Breast epithelium (tissue), 4 donors: ENCODE measurements around the gene MCUB. TPM values are rescaled to one million over a fixed set of nuclear protein-coding genes. Genes with fewer than 3 reads are reported as not detected.

Source experiments
- DNase-seq, 2 donors: peaks; one replicate each; pipeline ENCODE4 v3.0.0-alpha.2; 2019; ENCODE audit warnings: low spot score in 2 of 2
- H3K27ac ChIP-seq, 2 donors: fragments of 200-600 bp; sonication (generic) in 1 of 2; one replicate each; pipeline ENCODE4 v1.5.1; 2016 to 2019; ENCODE audit warnings: mild to moderate bottlenecking in 1 of 2
- H3K27me3 ChIP-seq, 2 donors: fragments of 200-600 bp; sonication (generic) in 1 of 2; one replicate each; pipeline versions ENCODE4 v1.5.1 to v1.6.0; 2017 to 2019; ENCODE audit warnings: control low read depth in 1 of 2, mild to moderate bottlenecking in 1 of 2
- H3K36me3 ChIP-seq: fragments of 200-600 bp; one replicate; pipeline ENCODE4 v1.5.1; 2019
- H3K4me1 ChIP-seq, 2 donors: fragments of 200-600 bp; sonication (generic); one replicate each; pipeline ENCODE4 v1.5.1; 2016 to 2019; ENCODE audit warnings: control low read depth in 1 of 2
- H3K4me3 ChIP-seq, 3 donors: fragments of 200-600 bp; sonication (generic); 1 replicate in 2 of 3; 2 replicates in 1 of 3; pipeline ENCODE4 v1.5.1; 2016 to 2019; ENCODE audit warnings: mild to moderate bottlenecking in 3 of 3, moderate library complexity in 2 of 3
- H3K9me3 ChIP-seq, 2 donors: fragments of 200-600 bp; sonication (generic) in 1 of 2; one replicate each; pipeline ENCODE4 v1.5.1; 2016 to 2019; ENCODE audit warnings: control low read depth in 1 of 2
- POLR2A ChIP-seq: fragments of 450-650 bp; IDR thresholded peaks from one replicate; pipeline ENCODE4 v1.6.1; 2016; ENCODE audit warnings: antibody characterized with exemption, mild to moderate bottlenecking, moderate library complexity
- POLR2AphosphoS5 ChIP-seq, 3 donors: sonication (generic); formaldehyde crosslinking; IDR thresholded peaks; one replicate each; pipeline ENCODE4 v1.6.1; 2017; ENCODE audit warnings: antibody characterized with exemption in 3 of 3
- intact Hi-C: fragments of 100-400 bp; cut with DNase I; formaldehyde crosslinking; loops from one replicate; pipeline ENCODE4 v1.15.1; 2023; ENCODE audit warnings: low total_unique reads
- total RNA-seq, 3 donors: library from RNA; depleted of rRNA; stranded (reverse); fragments of >200 nt; gene quantifications; one replicate each; pipeline ENCODE4 v1.1.0, GENCODE V29; 2016
- TF ChIP-seq, protein P1 (sequence below), 3 donors: fragments of 450-650 bp; IDR thresholded peaks; one replicate each; pipeline ENCODE4 v1.5.1; 2016 to 2017; ENCODE audit warnings: antibody characterized with exemption in 3 of 3, mild to moderate bottlenecking in 3 of 3, moderate library complexity in 3 of 3

MCUB gene
- total RNA-seq, 3 donors from 2014 or later = 16.4 to 29.4 (median 26.5) TPM

- TF ChIP-seq, protein P1, sequence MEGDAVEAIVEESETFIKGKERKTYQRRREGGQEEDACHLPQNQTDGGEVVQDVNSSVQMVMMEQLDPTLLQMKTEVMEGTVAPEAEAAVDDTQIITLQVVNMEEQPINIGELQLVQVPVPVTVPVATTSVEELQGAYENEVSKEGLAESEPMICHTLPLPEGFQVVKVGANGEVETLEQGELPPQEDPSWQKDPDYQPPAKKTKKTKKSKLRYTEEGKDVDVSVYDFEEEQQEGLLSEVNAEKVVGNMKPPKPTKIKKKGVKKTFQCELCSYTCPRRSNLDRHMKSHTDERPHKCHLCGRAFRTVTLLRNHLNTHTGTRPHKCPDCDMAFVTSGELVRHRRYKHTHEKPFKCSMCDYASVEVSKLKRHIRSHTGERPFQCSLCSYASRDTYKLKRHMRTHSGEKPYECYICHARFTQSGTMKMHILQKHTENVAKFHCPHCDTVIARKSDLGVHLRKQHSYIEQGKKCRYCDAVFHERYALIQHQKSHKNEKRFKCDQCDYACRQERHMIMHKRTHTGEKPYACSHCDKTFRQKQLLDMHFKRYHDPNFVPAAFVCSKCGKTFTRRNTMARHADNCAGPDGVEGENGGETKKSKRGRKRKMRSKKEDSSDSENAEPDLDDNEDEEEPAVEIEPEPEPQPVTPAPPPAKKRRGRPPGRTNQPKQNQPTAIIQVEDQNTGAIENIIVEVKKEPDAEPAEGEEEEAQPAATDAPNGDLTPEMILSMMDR (IDR thresholded peaks at IDR 0.05) = no peak
- no peak for TF ChIP-seq POLR2AphosphoS5 (IDR thresholded peaks at IDR 0.05)
- TF ChIP-seq POLR2A = no peak
- H3K4me3 ChIP-seq = no peak overlapping the region
- no peak for DNase-seq
- H3K36me3 ChIP-seq = no peaks in the 10 kb centered on the region
- H3K27me3 ChIP-seq = no peaks in the 10 kb centered on the region
- intact Hi-C loops = no loop called here
- H3K9me3 ChIP-seq = no peaks in the 10 kb centered on the region
- H3K4me1 ChIP-seq = peaks cover 0 to 8% of the 10 kb centered on the region in 2 donors
- no peak overlapping the region for H3K27ac ChIP-seq
These were observed 139.6 kb downstream of the MCUB start for GRCh38 chr4:109699553-109700225.

GRCh38 chr4:109701566-109702410 lies 141.7 kb downstream of the MCUB start:
- no peaks in the 10 kb centered on the region for H3K27me3 ChIP-seq
- H3K4me1 ChIP-seq = peaks cover 0 to 8% of the 10 kb centered on the region in 2 donors
- DNase-seq = no peak
- intact Hi-C loops = no loop called here
- TF ChIP-seq POLR2AphosphoS5 (IDR thresholded peaks at IDR 0.05) (no peak), POLR2A (no peak)
- no peaks in the 10 kb centered on the region for H3K9me3 ChIP-seq
- peak overlapping the region; percentile 62 to 92 for H3K27ac ChIP-seq
- H3K4me3 ChIP-seq = peak overlapping the region; percentile 77 to 94 (median 85)
- no peaks in the 10 kb centered on the region for H3K36me3 ChIP-seq

DNA sequence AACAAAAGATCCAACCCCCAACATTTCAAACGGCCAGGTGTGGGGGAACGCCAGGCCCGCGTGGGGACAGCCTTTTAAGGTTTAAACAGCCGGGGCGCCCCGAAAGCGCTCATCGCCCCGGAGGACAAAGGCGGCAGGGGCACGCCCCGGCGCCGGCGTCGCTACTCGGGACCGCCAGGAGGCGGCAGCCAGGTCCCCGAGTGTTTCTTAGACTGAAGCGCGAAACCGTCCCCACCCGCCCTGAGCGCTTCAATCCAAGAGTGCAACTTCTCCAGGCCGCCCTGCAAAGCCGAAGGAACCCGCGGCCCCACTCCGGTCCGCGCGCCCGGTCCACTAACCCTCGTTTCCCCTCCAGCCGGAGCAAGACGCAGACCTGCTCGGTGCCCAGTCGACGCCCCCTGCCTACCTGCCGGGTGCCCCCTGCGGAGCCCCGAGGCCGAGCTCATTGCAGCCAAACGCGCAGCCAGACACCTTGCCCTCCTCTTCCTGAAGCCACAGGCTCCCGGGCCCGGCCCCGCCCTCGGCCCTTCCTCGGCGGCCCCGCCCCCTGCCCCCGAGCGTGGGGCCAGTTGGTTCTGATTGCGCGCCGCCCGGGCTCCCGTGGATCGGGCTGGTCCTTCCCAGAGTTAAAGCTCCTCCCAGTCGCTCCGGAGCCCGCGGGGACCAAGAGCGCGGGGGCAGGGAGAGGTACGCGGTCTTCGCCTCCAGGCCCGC lies 143.1 kb downstream of the MCUB start, which contains the start of gene CASP6:
Gene CASP6, minus strand, starts transcription at position 496 of the 714 bp plus-strand sequence. Its CDS starts 50 bp downstream, at position 446.
- Histone ChIP-seq H3K4me3 (peak within 1 kb of the TSS; percentile 77 to 94 (median 85)), H3K4me1 (peaks cover 0 to 8% of the 10 kb centered on the region in 2 donors)

DNA sequence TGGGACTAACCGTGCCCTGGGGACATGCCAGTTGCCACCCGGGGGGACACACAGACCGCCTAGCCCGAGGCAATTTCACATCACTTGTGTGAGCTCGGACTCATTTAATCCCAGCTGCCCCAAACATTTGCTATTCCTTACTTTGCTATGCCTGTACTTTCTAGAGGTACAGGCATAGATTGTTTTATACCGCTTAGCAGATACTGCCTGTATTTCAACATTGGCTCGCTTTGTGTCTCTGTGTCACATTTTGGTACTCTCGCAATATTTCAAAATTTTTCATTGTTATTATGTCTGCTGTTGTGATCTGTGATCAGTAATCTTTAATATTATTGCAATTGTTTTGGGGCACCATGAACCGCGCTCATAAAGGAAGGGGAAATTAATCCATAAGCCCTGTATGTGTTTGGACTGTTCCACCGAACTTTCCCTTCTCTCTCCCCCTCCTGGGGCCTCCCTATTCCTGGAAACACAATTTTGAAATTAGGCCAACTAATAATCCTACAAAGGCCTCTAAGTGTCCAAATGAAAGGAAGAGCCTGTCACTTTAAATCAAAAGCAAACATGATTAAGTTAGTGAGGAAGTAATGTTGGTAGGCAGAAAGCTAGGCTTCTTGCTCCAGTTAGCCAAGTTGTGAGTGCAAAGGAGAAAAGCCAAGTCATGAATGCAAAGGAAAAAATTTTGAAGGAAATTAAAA lies 143.8 kb downstream of the MCUB start:
- Histone ChIP-seq H3K9me3 (no peaks in the 10 kb centered on the region), H3K36me3 (no peaks in the 10 kb centered on the region), H3K4me3 (peak overlapping the region; percentile 77 to 94 (median 85)), H3K27me3 (no peaks in the 10 kb centered on the region), H3K4me1 (peaks cover 0 to 8% of the 10 kb centered on the region in 2 donors), H3K27ac (peak overlapping the region; percentile 62 to 92)
- DNase-seq = no peak
- TF ChIP-seq POLR2AphosphoS5 (IDR thresholded peaks at IDR 0.05) = no peak
- TF ChIP-seq POLR2A = no peak
- TF ChIP-seq, protein P1 (IDR thresholded peaks at IDR 0.05) = no peak
- intact Hi-C loops = no loop called here

More for the DNA sequence above, 143.1 kb downstream of the MCUB start, which contains the start of gene CASP6:
- intact Hi-C loops = no loop called here
- Histone ChIP-seq H3K27me3 (no peaks in the 10 kb centered on the region), H3K9me3 (no peaks in the 10 kb centered on the region), H3K27ac (peak within 1 kb of the TSS; percentile 62 to 92), H3K36me3 (no peaks in the 10 kb centered on the region)
- peak; percentile 68 to 84 for DNase-seq
- TF ChIP-seq, protein P1 (IDR thresholded peaks at IDR 0.05) = peak; percentile 33 to 67 (median 61)
- TF ChIP-seq POLR2A (no peak), POLR2AphosphoS5 (IDR thresholded peaks at IDR 0.05) (peak in 2 of 3 donors; percentile 18 to 39)

GRCh38 chr4:109708435-109708834 lies 148.4 kb downstream of the MCUB start:
- TF ChIP-seq POLR2A = no peak
- TF ChIP-seq POLR2AphosphoS5 (IDR thresholded peaks at IDR 0.05) = no peak
- TF ChIP-seq, protein P1 (IDR thresholded peaks at IDR 0.05) = no peak
- intact Hi-C loops = no loop called here
- Histone ChIP-seq H3K36me3 (no peaks in the 10 kb centered on the region), H3K27ac (no peak overlapping the region), H3K4me1 (no peaks in the 10 kb centered on the region), H3K27me3 (no peaks in the 10 kb centered on the region), H3K4me3 (no peak overlapping the region), H3K9me3 (no peaks in the 10 kb centered on the region)
- DNase-seq = no peak
